SK-N-SH (cell line): ENCODE data around the gene GRM1.

Source experiments
- EZH2phosphoT487 ChIP-seq: fragments of 200-600 bp; sonication (generic); IDR thresholded peaks from 2 replicates; pipeline ENCODE4 v1.6.1; 2017; ENCODE audit warnings: low read depth, mixed run types, mild to moderate bottlenecking, antibody characterized with exemption, moderate library complexity, borderline replicate concordance
- FOXJ3 ChIP-seq: sonication (generic); formaldehyde crosslinking; IDR thresholded peaks from 2 replicates; pipeline ENCODE4 v1.5.1; 2020; ENCODE audit warnings: mild to moderate bottlenecking, missing genetic modification reagents
- GATA2 ChIP-seq: sonication (generic); formaldehyde crosslinking; IDR thresholded peaks from 2 replicates; pipeline ENCODE4 v1.5.0; 2020; ENCODE audit warnings: mild to moderate bottlenecking, missing genetic modification reagents
- POLR2AphosphoS5 ChIP-seq: IDR thresholded peaks from 2 replicates; pipeline ENCODE4 v1.6.1; 2012; ENCODE audit warnings: low read depth, low read length
- RAD21 ChIP-seq: IDR thresholded peaks from 2 replicates; pipeline ENCODE4 v1.6.1; 2012; ENCODE audit warnings: mild to moderate bottlenecking, low read length
- TAF1 ChIP-seq: IDR thresholded peaks from 2 replicates; pipeline ENCODE4 v1.6.1; 2012; ENCODE audit warnings: low read depth, mild to moderate bottlenecking, low read length, moderate library complexity, borderline replicate concordance
- TEAD4 ChIP-seq: IDR thresholded peaks from 2 replicates; pipeline ENCODE4 v1.4.0; 2012; ENCODE audit warnings: mild to moderate bottlenecking, borderline replicate concordance; ENCODE audit not compliant: insufficient read depth
- YY1 ChIP-seq: IDR thresholded peaks from 2 replicates; pipeline ENCODE4 v1.4.0; 2012; ENCODE audit warnings: low read depth, mild to moderate bottlenecking
- TF ChIP-seq, protein P1 (sequence below): fragments of 200-600 bp; sonication (generic); IDR thresholded peaks from 2 replicates; pipeline ENCODE4 v1.6.1; 2017; ENCODE audit warnings: antibody characterized with exemption, mild to moderate bottlenecking, moderate library complexity
- TF ChIP-seq, protein P2 (sequence below): fragments of 150-350 bp; IDR thresholded peaks from 2 replicates; pipeline ENCODE4 v1.6.1; 2017; ENCODE audit warnings: antibody characterized with exemption, low read length, low read depth, borderline replicate concordance
- TF ChIP-seq, protein P3 (sequence below): IDR thresholded peaks from 2 replicates; pipeline ENCODE4 v1.4.0; 2012; ENCODE audit warnings: low read depth
- TF ChIP-seq, protein P4 (sequence below): IDR thresholded peaks from 2 replicates; pipeline ENCODE4 v1.6.1; 2012; ENCODE audit warnings: mild to moderate bottlenecking, low read depth, low read length, moderate library complexity

DNA sequence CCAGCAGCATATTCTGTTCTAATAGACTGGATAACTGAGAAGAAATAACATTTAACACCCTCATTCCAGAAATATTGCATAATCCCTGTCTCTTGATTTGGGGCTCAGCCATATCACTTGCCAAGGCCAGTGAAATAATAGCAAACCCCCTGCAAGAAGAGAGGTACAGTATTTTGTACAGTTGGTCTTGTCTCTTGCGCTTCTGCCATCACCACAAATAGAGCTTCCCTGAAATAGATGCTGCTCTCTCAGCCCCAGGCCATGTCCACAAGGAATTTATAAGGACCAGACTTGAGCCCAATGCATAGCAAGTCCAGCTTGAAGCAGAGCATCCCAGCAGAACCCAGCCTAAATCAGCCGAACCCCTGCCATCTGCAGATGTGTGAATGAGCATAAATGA is 254.0 kb downstream of the GRM1 start:
- TF ChIP-seq, protein P1, sequence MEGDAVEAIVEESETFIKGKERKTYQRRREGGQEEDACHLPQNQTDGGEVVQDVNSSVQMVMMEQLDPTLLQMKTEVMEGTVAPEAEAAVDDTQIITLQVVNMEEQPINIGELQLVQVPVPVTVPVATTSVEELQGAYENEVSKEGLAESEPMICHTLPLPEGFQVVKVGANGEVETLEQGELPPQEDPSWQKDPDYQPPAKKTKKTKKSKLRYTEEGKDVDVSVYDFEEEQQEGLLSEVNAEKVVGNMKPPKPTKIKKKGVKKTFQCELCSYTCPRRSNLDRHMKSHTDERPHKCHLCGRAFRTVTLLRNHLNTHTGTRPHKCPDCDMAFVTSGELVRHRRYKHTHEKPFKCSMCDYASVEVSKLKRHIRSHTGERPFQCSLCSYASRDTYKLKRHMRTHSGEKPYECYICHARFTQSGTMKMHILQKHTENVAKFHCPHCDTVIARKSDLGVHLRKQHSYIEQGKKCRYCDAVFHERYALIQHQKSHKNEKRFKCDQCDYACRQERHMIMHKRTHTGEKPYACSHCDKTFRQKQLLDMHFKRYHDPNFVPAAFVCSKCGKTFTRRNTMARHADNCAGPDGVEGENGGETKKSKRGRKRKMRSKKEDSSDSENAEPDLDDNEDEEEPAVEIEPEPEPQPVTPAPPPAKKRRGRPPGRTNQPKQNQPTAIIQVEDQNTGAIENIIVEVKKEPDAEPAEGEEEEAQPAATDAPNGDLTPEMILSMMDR, result no peak
- TF ChIP-seq POLR2AphosphoS5 (no peak), RAD21 (no peak), TEAD4 (no peak), FOXJ3 (no peak), EZH2phosphoT487 (no peak), GATA2 (no peak), YY1 (no peak), TAF1 (no peak)
- TF ChIP-seq, protein P2, sequence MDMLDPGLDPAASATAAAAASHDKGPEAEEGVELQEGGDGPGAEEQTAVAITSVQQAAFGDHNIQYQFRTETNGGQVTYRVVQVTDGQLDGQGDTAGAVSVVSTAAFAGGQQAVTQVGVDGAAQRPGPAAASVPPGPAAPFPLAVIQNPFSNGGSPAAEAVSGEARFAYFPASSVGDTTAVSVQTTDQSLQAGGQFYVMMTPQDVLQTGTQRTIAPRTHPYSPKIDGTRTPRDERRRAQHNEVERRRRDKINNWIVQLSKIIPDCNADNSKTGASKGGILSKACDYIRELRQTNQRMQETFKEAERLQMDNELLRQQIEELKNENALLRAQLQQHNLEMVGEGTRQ, result no peak
- TF ChIP-seq, protein P3, sequence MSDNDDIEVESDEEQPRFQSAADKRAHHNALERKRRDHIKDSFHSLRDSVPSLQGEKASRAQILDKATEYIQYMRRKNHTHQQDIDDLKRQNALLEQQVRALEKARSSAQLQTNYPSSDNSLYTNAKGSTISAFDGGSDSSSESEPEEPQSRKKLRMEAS, result no peak
- TF ChIP-seq, protein P4, sequence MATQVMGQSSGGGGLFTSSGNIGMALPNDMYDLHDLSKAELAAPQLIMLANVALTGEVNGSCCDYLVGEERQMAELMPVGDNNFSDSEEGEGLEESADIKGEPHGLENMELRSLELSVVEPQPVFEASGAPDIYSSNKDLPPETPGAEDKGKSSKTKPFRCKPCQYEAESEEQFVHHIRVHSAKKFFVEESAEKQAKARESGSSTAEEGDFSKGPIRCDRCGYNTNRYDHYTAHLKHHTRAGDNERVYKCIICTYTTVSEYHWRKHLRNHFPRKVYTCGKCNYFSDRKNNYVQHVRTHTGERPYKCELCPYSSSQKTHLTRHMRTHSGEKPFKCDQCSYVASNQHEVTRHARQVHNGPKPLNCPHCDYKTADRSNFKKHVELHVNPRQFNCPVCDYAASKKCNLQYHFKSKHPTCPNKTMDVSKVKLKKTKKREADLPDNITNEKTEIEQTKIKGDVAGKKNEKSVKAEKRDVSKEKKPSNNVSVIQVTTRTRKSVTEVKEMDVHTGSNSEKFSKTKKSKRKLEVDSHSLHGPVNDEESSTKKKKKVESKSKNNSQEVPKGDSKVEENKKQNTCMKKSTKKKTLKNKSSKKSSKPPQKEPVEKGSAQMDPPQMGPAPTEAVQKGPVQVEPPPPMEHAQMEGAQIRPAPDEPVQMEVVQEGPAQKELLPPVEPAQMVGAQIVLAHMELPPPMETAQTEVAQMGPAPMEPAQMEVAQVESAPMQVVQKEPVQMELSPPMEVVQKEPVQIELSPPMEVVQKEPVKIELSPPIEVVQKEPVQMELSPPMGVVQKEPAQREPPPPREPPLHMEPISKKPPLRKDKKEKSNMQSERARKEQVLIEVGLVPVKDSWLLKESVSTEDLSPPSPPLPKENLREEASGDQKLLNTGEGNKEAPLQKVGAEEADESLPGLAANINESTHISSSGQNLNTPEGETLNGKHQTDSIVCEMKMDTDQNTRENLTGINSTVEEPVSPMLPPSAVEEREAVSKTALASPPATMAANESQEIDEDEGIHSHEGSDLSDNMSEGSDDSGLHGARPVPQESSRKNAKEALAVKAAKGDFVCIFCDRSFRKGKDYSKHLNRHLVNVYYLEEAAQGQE, result no peak
